PC-3 (cell line): ENCODE measurements around the gene ZNFX1. TPM values are rescaled to one million over a fixed set of nuclear protein-coding genes. Genes with fewer than 3 reads are reported as not detected.

ENCODE experiments used
- ATAC-seq: fragments of 200-7000 bp; cut with Tn5 transposase; 2 replicates; pipeline ENCODE4 v1.9.1; 2020; ENCODE audit warnings: mild to moderate bottlenecking, moderate library complexity
- BruUV-seq: library from RNA; stranded (reverse); fragments of 400-500 nt; replicated peaks from 2 replicates; lab custom pipeline; 2021; lab: Mats Ljungman, UMichigan
- CTCF ChIA-PET: fragments of 300-600 bp; sonication (Branson Sonifier 250); formaldehyde crosslinking; loops from one replicate; lab custom pipeline; 2022; ENCODE audit warnings: antibody characterized with exemption; lab: Charles Lee
- POLR2A ChIA-PET: fragments of 300-600 bp; sonication (Branson Sonifier 250); formaldehyde crosslinking; loops from one replicate; lab custom pipeline; 2022; ENCODE audit warnings: antibody characterized with exemption; ENCODE audit not compliant: unreplicated experiment; lab: Charles Lee
- DNase-seq: peaks from one replicate; pipeline ENCODE4 v3.0.0-alpha.2; 2015
- H2AFZ ChIP-seq: fragments of 300-600 bp; sonication (generic); 2 replicates; pipeline ENCODE4 v1.6.0; 2016; ENCODE audit warnings: antibody characterized with exemption, low read length
- H3F3A ChIP-seq: fragments of 300-600 bp; sonication (generic); one replicate; pipeline ENCODE4 v1.6.0; 2017; ENCODE audit warnings: antibody characterized with exemption, low read length, control low read depth, mild to moderate bottlenecking; ENCODE audit not compliant: unreplicated experiment
- H3K27ac ChIP-seq: fragments of 300-600 bp; sonication (generic); 2 replicates; pipeline ENCODE4 v1.5.1; 2016; ENCODE audit warnings: mild to moderate bottlenecking, low read length
- H3K27me3 ChIP-seq: fragments of 300-600 bp; sonication (generic); 2 replicates; pipeline ENCODE4 v1.6.1; 2016; ENCODE audit warnings: low read length, mixed read lengths
- H3K36me3 ChIP-seq: fragments of 300-600 bp; sonication (generic); 2 replicates; pipeline ENCODE4 v1.6.1; 2016; ENCODE audit warnings: low read depth, mixed run types, low read length, mixed read lengths
- H3K4me1 ChIP-seq: fragments of 300-600 bp; sonication (generic); 2 replicates; pipeline ENCODE4 v1.5.1; 2016; ENCODE audit warnings: low read length; ENCODE audit not compliant: insufficient read depth
- H3K4me2 ChIP-seq: fragments of 300-600 bp; sonication (generic); 2 replicates; pipeline ENCODE4 v1.6.0; 2016; ENCODE audit warnings: low read length
- H3K4me3 ChIP-seq: fragments of 300-600 bp; sonication (generic); 2 replicates; pipeline ENCODE4 v1.5.1; 2016; ENCODE audit warnings: mild to moderate bottlenecking, low read length, mixed read lengths
- H3K79me2 ChIP-seq: fragments of 300-600 bp; sonication (generic); 2 replicates; pipeline ENCODE4 v1.6.1; 2017; ENCODE audit warnings: low read length, mixed read lengths
- H3K9ac ChIP-seq: fragments of 300-600 bp; sonication (generic); 2 replicates; pipeline ENCODE4 v1.6.0; 2016; ENCODE audit warnings: mild to moderate bottlenecking, low read length
- H3K9me2 ChIP-seq: fragments of 300-600 bp; sonication (generic); replicated peaks from 2 replicates; pipeline ENCODE4 v1.6.1; 2016; ENCODE audit warnings: mixed run types, low read length, mixed read lengths
- H3K9me3 ChIP-seq: fragments of 300-600 bp; sonication (generic); 2 replicates; pipeline ENCODE4 v1.6.1; 2016; ENCODE audit warnings: low read length, mixed read lengths
- H4K20me1 ChIP-seq: fragments of 300-600 bp; sonication (generic); 2 replicates; pipeline ENCODE4 v1.6.1; 2016; ENCODE audit warnings: low read length, mixed read lengths
- EZH2 ChIP-seq: fragments of 300-600 bp; sonication (generic); IDR thresholded peaks from one replicate; pipeline ENCODE4 v1.6.1; 2017; ENCODE audit warnings: antibody characterized with exemption, mild to moderate bottlenecking, low read length; ENCODE audit not compliant: unreplicated experiment
- EZH2phosphoT487 ChIP-seq: fragments of 300-600 bp; sonication (generic); IDR thresholded peaks from 2 replicates; pipeline ENCODE4 v1.6.1; 2018; ENCODE audit warnings: mild to moderate bottlenecking, antibody characterized with exemption, low read length, borderline replicate concordance
- intact Hi-C: fragments of 100-400 bp; cut with micrococcal nuclease; formaldehyde crosslinking; loops from 2 replicates; pipeline ENCODE4 v1.9.0; 2023
- total RNA-seq: library from RNA; depleted of rRNA; stranded (reverse); fragments of >200 nt; gene quantifications from 2 replicates; pipeline ENCODE4 v1.2.3, GENCODE V29; 2014
- TF ChIP-seq, protein P1 (sequence below): fragments of 300-600 bp; sonication (generic); conservative IDR thresholded peaks from 2 replicates; pipeline ENCODE4 v1.5.1; 2017; ENCODE audit warnings: antibody characterized with exemption, low read depth, mild to moderate bottlenecking, low read length

Gene ZNFX1
- total RNA-seq, 1 experiment from 2014 or later: 18.8 TPM

DNA sequence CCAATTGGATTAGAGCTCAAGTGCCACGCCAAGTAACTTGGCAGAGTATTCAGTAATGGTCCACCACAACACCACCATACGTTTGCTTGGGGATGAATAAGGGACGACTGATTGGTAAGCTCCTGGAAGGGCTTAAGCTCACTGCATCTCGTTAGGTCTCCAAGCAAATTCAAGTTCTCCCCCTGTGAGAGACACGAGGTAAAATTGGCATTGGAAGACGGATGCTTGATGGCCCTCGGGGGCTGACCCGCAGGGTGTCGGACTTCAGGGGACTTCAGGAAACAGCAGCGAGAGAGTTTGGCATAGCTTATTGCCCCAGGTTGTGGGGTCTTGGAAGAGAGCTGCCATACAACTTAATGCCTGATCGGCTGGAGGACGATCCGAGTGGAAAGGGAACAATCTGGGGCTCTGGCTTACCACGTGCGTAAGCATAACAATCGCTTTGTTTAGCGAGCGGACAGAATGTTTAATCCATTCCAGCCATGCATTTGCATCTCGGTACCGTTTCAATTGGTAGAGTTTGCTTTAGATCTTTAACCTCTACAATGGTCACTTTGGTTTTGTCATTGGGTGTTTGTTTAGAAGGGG lies 4.8 kb upstream of the ZNFX1 start:
- H3K4me1 ChIP-seq: peaks cover 60% of the 10 kb centered on the region
- peaks cover 36% of the 10 kb centered on the region for H3K9me3 ChIP-seq
- CTCF ChIA-PET: no interaction called here

DNA sequence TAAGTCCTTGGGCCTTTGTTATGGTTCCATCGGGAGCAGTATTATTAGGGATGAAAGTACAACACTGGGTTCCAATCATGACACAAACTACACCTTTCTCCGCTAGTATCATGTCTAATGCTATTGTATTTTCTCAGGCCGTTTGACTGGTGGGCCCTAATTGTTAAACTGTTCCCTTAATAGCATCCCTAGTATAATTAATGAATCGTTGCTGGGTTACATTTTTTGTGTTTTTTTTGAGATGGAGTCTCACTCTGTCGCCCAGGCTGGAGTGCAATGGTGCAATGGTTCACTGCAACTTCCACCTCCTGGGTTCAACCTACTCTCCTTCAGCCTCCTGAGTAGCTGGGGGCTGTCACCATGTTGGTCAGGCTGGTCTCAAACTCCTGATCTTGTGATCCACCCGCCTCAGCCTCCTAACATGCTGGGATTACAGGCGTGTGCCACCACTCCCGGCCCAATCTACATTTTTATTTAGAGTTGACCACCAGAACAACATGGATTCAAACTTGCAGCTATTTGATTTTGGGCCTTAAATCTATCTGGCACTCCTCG lies 4.1 kb upstream of the ZNFX1 start:
- Histone ChIP-seq H3K36me3 (peaks cover 84% of the 10 kb centered on the region), H3K4me1 (peaks cover 53% of the 10 kb centered on the region), H3K9me2 (no peaks in the 10 kb centered on the region), H4K20me1 (peaks cover 83% of the 10 kb centered on the region), H3K79me2 (peaks cover 94% of the 10 kb centered on the region), H3F3A (peaks cover 60% of the 10 kb centered on the region), H3K9ac (no peak overlapping the region), H3K9me3 (peaks cover 35% of the 10 kb centered on the region), H3K27ac (no peak overlapping the region), H3K27me3 (no peaks in the 10 kb centered on the region), H2AFZ (no peak overlapping the region), H3K4me3 (peak overlapping the region; percentile 89), H3K4me2 (peak overlapping the region; percentile 89)
- intact Hi-C loops: no loop called here
- ATAC-seq (no peak), DNase-seq (no peak)
- TF ChIP-seq EZH2 (no peak), EZH2phosphoT487 (no peak)
- TF ChIP-seq, protein P1, sequence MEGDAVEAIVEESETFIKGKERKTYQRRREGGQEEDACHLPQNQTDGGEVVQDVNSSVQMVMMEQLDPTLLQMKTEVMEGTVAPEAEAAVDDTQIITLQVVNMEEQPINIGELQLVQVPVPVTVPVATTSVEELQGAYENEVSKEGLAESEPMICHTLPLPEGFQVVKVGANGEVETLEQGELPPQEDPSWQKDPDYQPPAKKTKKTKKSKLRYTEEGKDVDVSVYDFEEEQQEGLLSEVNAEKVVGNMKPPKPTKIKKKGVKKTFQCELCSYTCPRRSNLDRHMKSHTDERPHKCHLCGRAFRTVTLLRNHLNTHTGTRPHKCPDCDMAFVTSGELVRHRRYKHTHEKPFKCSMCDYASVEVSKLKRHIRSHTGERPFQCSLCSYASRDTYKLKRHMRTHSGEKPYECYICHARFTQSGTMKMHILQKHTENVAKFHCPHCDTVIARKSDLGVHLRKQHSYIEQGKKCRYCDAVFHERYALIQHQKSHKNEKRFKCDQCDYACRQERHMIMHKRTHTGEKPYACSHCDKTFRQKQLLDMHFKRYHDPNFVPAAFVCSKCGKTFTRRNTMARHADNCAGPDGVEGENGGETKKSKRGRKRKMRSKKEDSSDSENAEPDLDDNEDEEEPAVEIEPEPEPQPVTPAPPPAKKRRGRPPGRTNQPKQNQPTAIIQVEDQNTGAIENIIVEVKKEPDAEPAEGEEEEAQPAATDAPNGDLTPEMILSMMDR: no peak
- BruUV-seq: no TSS peak
- ChIA-PET POLR2A (no interaction called here), CTCF (no interaction called here)

More for the DNA sequence above, 4.8 kb upstream of the ZNFX1 start:
- TF ChIP-seq, protein P1: no peak
- TF ChIP-seq EZH2 (no peak), EZH2phosphoT487 (no peak)
- H3F3A ChIP-seq: peaks cover 67% of the 10 kb centered on the region
- H3K27ac ChIP-seq: no peak overlapping the region
- H3K27me3 ChIP-seq: no peaks in the 10 kb centered on the region
- peaks cover 94% of the 10 kb centered on the region for H3K79me2 ChIP-seq
- H2AFZ ChIP-seq: no peak overlapping the region
- peaks cover 91% of the 10 kb centered on the region for H3K36me3 ChIP-seq
- POLR2A ChIA-PET: no interaction called here
- peak overlapping the region; percentile 89 for H3K4me3 ChIP-seq
- H3K9me2 ChIP-seq: no peaks in the 10 kb centered on the region
- intact Hi-C loops: no loop called here
- ATAC-seq (no peak), DNase-seq (no peak)
- peaks cover 90% of the 10 kb centered on the region for H4K20me1 ChIP-seq
- H3K9ac ChIP-seq: no peak overlapping the region
- peak overlapping the region; percentile 89 for H3K4me2 ChIP-seq
- no TSS peak for BruUV-seq
